Right lobe of liver (tissue), 6 donors: Measurements from ENCODE around the gene PIGR. TPM values are rescaled to one million over a fixed set of nuclear protein-coding genes. Genes with fewer than 3 reads are reported as not detected.

ENCODE experiments used
- ATAC-seq, 4 donors: fragments of 200-7000 bp; cut with Tn5 transposase; one replicate each; pipeline ENCODE4 v1.9.1; 2020; ENCODE audit warnings: mild to moderate bottlenecking in 4 of 4, moderate library complexity in 4 of 4
- DNase-seq, 3 donors: peaks; one replicate each; pipeline ENCODE4 v3.0.0-alpha.2; 2020
- H3K27ac ChIP-seq, 3 donors: fragments of 200-600 bp; one replicate each; pipeline ENCODE4 v1.8.0; 2022
- H3K27me3 ChIP-seq, 2 donors: fragments of 200-600 bp; one replicate each; pipeline ENCODE4 v1.8.0; 2022
- H3K36me3 ChIP-seq, 4 donors: fragments of 200-600 bp; sonication (generic) in 1 of 4; one replicate each; pipeline versions ENCODE4 v1.5.1 to v1.8.0; 2017 to 2022; ENCODE audit warnings: control low read depth in 1 of 4
- H3K4me1 ChIP-seq, 4 donors: fragments of 200-600 bp; sonication (generic) in 1 of 4; one replicate each; pipeline versions ENCODE4 v1.5.1 to v1.8.0; 2017 to 2022; ENCODE audit warnings: control low read depth in 1 of 4
- H3K4me3 ChIP-seq, 3 donors: fragments of 200-600 bp; one replicate each; pipeline ENCODE4 v1.8.0; 2022
- H3K9me3 ChIP-seq, 4 donors: fragments of 200-600 bp; sonication (generic) in 1 of 4; one replicate each; pipeline versions ENCODE4 v1.5.1 to v1.8.0; 2017 to 2022; ENCODE audit warnings: control low read depth in 1 of 4
- CTCF ChIP-seq, 4 donors: fragments of 200-600 bp in 3 of 4; fragments of 450-650 bp in 1 of 4; IDR thresholded peaks; one replicate each; pipeline versions ENCODE4 v1.5.1 to v1.8.0; 2016 to 2022; ENCODE audit warnings: antibody characterized with exemption in 4 of 4, mild to moderate bottlenecking in 2 of 4
- POLR2A ChIP-seq: fragments of 450-650 bp; IDR thresholded peaks from one replicate; pipeline ENCODE4 v1.6.1; 2017; ENCODE audit warnings: antibody characterized with exemption, mild to moderate bottlenecking
- WGBS: methylation state at CpG from one replicate; pipeline ENCODE4 v1.1.6; 2018; ENCODE audit warnings: low coverage, low lambda C conversion rate; ENCODE audit not compliant: insufficient coverage; ENCODE audit errors: missing lambda C conversion rate; 5-methylcytosine and 5-hydroxymethylcytosine counted together
- intact Hi-C, 2 donors: fragments of 100-400 bp; cut with DNase I; formaldehyde crosslinking; loops; one replicate each; pipeline versions ENCODE4 v1.11.2 to v1.14.1; 2022
- total RNA-seq, 6 experiments: library from RNA; depleted of rRNA in 2 of 6; stranded (reverse); fragments of >200 nt in 2 of 6; fragmentation: NEBNext Ultra II Directional in 3 of 6; extraction: Animal tissue kit (Norgen Biotek cat#: 25700) in 3 of 6; gene quantifications; one replicate each; pipeline versions ENCODE4 v1.1.0 to v1.2.4, GENCODE V29; 2016 to 2023
- donor health status: DM: no; HTN: yes; CAD: no.
- donor health status: DM: no; HTN: no; CAD: no.
- donor health status: DM: no; HTN: no; CAD: no.
- donor health status: DM: no; HTN: yes; CAD: no.
- donor health status: DM: no; HTN: yes; CAD: no.

Gene PIGR
- total RNA-seq, 6 experiments from 2014 or later, result 20.6 to 134 (median 85.1) TPM

- DNase-seq, result no peak
- H3K4me3 ChIP-seq, result no peak overlapping the region
- intact Hi-C loops, result loop anchor here in 1 of 2 donors (5.0 kb wide), 1 partner anchor 41 kb away; no protein-coding TSS in a partner anchor
- no peak for ATAC-seq
- H3K27me3 ChIP-seq, result no peaks in the 10 kb centered on the region
- peaks cover 0 to 3% (median 0%) of the 10 kb centered on the region in 4 donors for H3K4me1 ChIP-seq
- H3K36me3 ChIP-seq, result no peaks in the 10 kb centered on the region
- no peaks in the 10 kb centered on the region for H3K9me3 ChIP-seq
- H3K27ac ChIP-seq, result no peak overlapping the region
- 82% methylated on average over 7 of the region's 7 CpGs for WGBS
- TF ChIP-seq POLR2A, result no peak
- TF ChIP-seq CTCF (IDR thresholded peaks at IDR 0.05), result no peak
Observed at GRCh38 chr1:206978259-206978658, 32.0 kb upstream of the PIGR start.

DNA sequence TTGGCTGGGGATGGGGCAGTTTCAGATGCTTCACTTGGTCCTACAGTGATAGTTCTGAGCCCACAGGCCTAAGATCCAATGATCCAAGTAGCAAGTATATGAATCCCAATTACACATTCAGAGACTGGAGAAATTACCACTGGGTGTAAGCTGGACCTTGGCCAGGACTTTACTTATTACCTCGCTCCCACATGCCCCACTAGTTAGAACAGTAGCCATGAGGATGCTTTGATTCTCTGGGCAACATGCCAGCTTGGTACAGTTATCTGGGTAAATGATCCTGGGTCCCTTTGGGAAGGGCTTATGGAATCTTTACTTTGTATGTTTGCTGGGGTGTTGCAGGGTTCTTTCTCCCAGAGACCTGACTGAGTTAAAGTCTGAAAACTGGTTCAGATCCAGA is 29.0 kb upstream of the PIGR start:
- ATAC-seq (no peak), DNase-seq (no peak)
- no peak for TF ChIP-seq POLR2A
- TF ChIP-seq CTCF (IDR thresholded peaks at IDR 0.05), result no peak
- Histone ChIP-seq H3K27ac (no peak overlapping the region), H3K36me3 (no peaks in the 10 kb centered on the region), H3K27me3 (no peaks in the 10 kb centered on the region), H3K4me3 (no peak overlapping the region), H3K4me1 (peaks cover 0 to 30% (median 6%) of the 10 kb centered on the region in 4 donors), H3K9me3 (no peaks in the 10 kb centered on the region)
- intact Hi-C loops, result loop anchor here in 1 of 2 donors (5.0 kb wide), 1 partner anchor 38 kb away; no protein-coding TSS in a partner anchor
- 100% methylated on average over 1 of the region's 1 CpG for WGBS

- Histone ChIP-seq H3K27me3 (no peaks in the 10 kb centered on the region), H3K27ac (no peak overlapping the region), H3K4me3 (no peak overlapping the region), H3K4me1 (peaks cover 0 to 41% (median 12%) of the 10 kb centered on the region in 4 donors), H3K9me3 (no peaks in the 10 kb centered on the region), H3K36me3 (no peaks in the 10 kb centered on the region)
- no peak for DNase-seq
- intact Hi-C loops, result loop anchor here in 1 of 2 donors (5.0 kb wide), 1 partner anchor 37 kb away; no protein-coding TSS in a partner anchor
- WGBS, result 80% methylated on average over 1 of the region's 3 CpGs
- no peak for TF ChIP-seq POLR2A
- TF ChIP-seq CTCF (IDR thresholded peaks at IDR 0.05), result no peak
- ATAC-seq, result no peak
Observed at GRCh38 chr1:206974140-206974539, 27.9 kb upstream of the PIGR start.

GRCh38 chr1:206972728-206973127 is 26.5 kb upstream of the PIGR start:
- peak overlapping the region in 1 of 3 donors; percentile 53 for H3K27ac ChIP-seq
- H3K4me3 ChIP-seq, result no peak overlapping the region
- H3K9me3 ChIP-seq, result no peaks in the 10 kb centered on the region
- no peaks in the 10 kb centered on the region for H3K27me3 ChIP-seq
- H3K36me3 ChIP-seq, result no peaks in the 10 kb centered on the region
- intact Hi-C loops, result loop anchor here in 1 of 2 donors (5.0 kb wide), 1 partner anchor 35 kb away; no protein-coding TSS in a partner anchor
- peaks cover 0 to 54% (median 16%) of the 10 kb centered on the region in 4 donors for H3K4me1 ChIP-seq
- peak in 1 of 4 donors; percentile 25 for ATAC-seq
- TF ChIP-seq CTCF (IDR thresholded peaks at IDR 0.05) (no peak), POLR2A (no peak)
- no peak for DNase-seq
- 24% methylated on average over 2 of the region's 2 CpGs for WGBS
